Keratinocyte (primary cell): Measurements from ENCODE around the gene ARMC8. TPM values are rescaled to one million over a fixed set of nuclear protein-coding genes. Genes with fewer than 3 reads are reported as not detected.

Source experiments
- DNase-seq: peaks from one replicate; pipeline ENCODE4 v3.0.0-alpha.2; 2011; ENCODE audit warnings: low read depth, missing footprints, low spot score
- FAIRE-seq: peaks from 2 replicates; lab custom pipeline; 2011; peaks lifted over from hg19 to GRCh38; lab: Jason Lieb, UNC
- H2AFZ ChIP-seq: 2 replicates; pipeline ENCODE4 v1.6.0; 2012; ENCODE audit warnings: low read length, control low read depth, inconsistent platforms; ENCODE audit not compliant: control insufficient read depth
- H3K27ac ChIP-seq: 2 replicates; pipeline ENCODE4 v1.5.1; 2011; ENCODE audit warnings: low read length; ENCODE audit not compliant: control insufficient read depth, insufficient read depth
- H3K27me3 ChIP-seq: 3 replicates; pipeline ENCODE4 v1.6.0; 2011; ENCODE audit warnings: low read length; ENCODE audit not compliant: control insufficient read depth, insufficient read depth; ENCODE audit errors: extremely low read depth
- H3K36me3 ChIP-seq, 2 experiments: 2 replicates in 1 of 2; 3 replicates in 1 of 2; pipeline ENCODE4 v1.5.1; 2011; ENCODE audit warnings: low read length in 2 of 2, mild to moderate bottlenecking in 1 of 2; ENCODE audit not compliant: control insufficient read depth in 2 of 2, insufficient read depth in 2 of 2; ENCODE audit errors: extremely low read depth in 1 of 2
- H3K4me1 ChIP-seq: 3 replicates; pipeline ENCODE4 v1.5.1; 2011; ENCODE audit warnings: low read length; ENCODE audit not compliant: control insufficient read depth, insufficient read depth; ENCODE audit errors: extremely low read depth
- H3K4me2 ChIP-seq: 3 replicates; pipeline ENCODE4 v1.6.0; 2011; ENCODE audit warnings: low read depth, low read length; ENCODE audit not compliant: control insufficient read depth, insufficient read depth; ENCODE audit errors: extremely low read depth
- H3K4me3 ChIP-seq, 3 experiments: fragments of 200-600 bp in 1 of 3; sonication (generic) in 1 of 3; 2 replicates in 2 of 3; 3 replicates in 1 of 3; pipeline ENCODE4 v1.5.1; 2011 to 2016; ENCODE audit warnings: low read length in 3 of 3, mild to moderate bottlenecking in 3 of 3, control low read depth in 2 of 3, inconsistent platforms in 1 of 3, low read depth in 1 of 3, mixed read lengths in 1 of 3, mixed run types in 1 of 3, moderate library complexity in 1 of 3; ENCODE audit not compliant: control insufficient read depth in 2 of 3, insufficient read depth in 2 of 3; ENCODE audit errors: extremely low read depth in 1 of 3
- H3K79me2 ChIP-seq: 2 replicates; pipeline ENCODE4 v1.6.0; 2012; ENCODE audit warnings: low read length; ENCODE audit not compliant: control insufficient read depth, insufficient read depth
- H3K9ac ChIP-seq: 3 replicates; pipeline ENCODE4 v1.6.0; 2011; ENCODE audit warnings: low read length; ENCODE audit not compliant: control insufficient read depth, insufficient read depth; ENCODE audit errors: extremely low read depth
- H3K9me1 ChIP-seq: 3 replicates; pipeline ENCODE4 v1.6.0; 2011; ENCODE audit warnings: low read length; ENCODE audit not compliant: control insufficient read depth, insufficient read depth; ENCODE audit errors: extremely low read depth
- H3K9me3 ChIP-seq: 2 replicates; pipeline ENCODE4 v1.5.1; 2012; ENCODE audit warnings: low read depth, low read length; ENCODE audit not compliant: control insufficient read depth
- H4K20me1 ChIP-seq: 3 replicates; pipeline ENCODE4 v1.6.0; 2011; ENCODE audit warnings: low read length; ENCODE audit not compliant: control insufficient read depth, insufficient read depth; ENCODE audit errors: extremely low read depth
- CTCF ChIP-seq, 3 experiments: IDR thresholded peaks in 1 of 3; conservative IDR thresholded peaks in 1 of 3; optimal IDR thresholded peaks in 1 of 3; 2 replicates in 2 of 3; 3 replicates in 1 of 3; pipeline versions ENCODE3 to v1.5.1; 2011; ENCODE audit warnings: low read length in 3 of 3, mild to moderate bottlenecking in 3 of 3, moderate library complexity in 2 of 3, control low read depth in 1 of 3, inconsistent platforms in 1 of 3; ENCODE audit not compliant: insufficient read depth in 2 of 3; ENCODE audit errors: extremely low read depth in 1 of 3
- EZH2 ChIP-seq: IDR thresholded peaks from one replicate; pipeline ENCODE4 v1.6.1; 2012; ENCODE audit warnings: inconsistent platforms, mild to moderate bottlenecking, low read length, moderate library complexity
- dilution Hi-C: fragments of 300-500 bp; cut with MboI; formaldehyde crosslinking; loops from one replicate; pipeline ENCODE4 v1.7.0; 2020; ENCODE audit warnings: low sequenced_read_pairs; ENCODE audit not compliant: extremely low pct_ligation_motif_present
- polyA plus RNA-seq, 5 experiments: library from polyadenylated mRNA; depleted of rRNA in 3 of 5; stranded (reverse) in 3 of 5; stranded (forward) in 1 of 5; unstranded in 1 of 5; fragments of >200 nt; gene quantifications; 1 replicate in 1 of 5; 2 replicates in 3 of 5; 3 replicates in 1 of 5; pipeline versions ENCODE4 v1.2.1 to v1.2.3, GENCODE V29; 2011 to 2012; ENCODE audit warnings: missing spikeins in 2 of 5, low read depth in 1 of 5, low replicate concordance in 1 of 5

Gene ARMC8
- polyA plus RNA-seq, 1 donor (not counting 4 experiments of a cell fraction or from before 2014, with no cell fraction given), result 50.8 TPM

DNA sequence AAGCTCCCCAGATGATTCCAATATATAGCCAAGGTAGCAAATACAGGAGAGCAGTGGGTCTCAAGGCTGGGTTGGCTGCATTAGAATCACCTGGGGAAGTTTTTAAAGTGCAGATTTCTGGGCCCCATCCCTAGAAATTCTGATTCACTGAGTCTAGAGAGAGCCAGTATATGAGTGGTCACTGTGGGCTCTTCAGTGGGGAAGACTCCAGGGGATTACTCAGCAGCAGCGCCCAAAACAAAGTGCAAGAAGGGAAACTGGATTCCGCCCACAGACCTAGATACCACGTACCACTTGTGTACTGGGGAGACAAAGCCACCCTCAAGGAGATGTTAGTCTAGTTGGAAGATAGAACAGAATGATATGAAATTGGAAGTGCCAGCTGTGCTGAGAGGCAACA is 102.6 kb downstream of the ARMC8 start:
- no peak overlapping the region for H3K9ac ChIP-seq
- no peak overlapping the region for H3K4me3 ChIP-seq
- no peak for DNase-seq
- dilution Hi-C loops, result no loop called here
- H3K4me1 ChIP-seq, result no peaks in the 10 kb centered on the region
- H4K20me1 ChIP-seq, result no peaks in the 10 kb centered on the region
- H3K36me3 ChIP-seq, result peaks cover 30 to 31% of the 10 kb centered on the region in 2 experiments
- no peaks in the 10 kb centered on the region for H3K79me2 ChIP-seq
- no peaks in the 10 kb centered on the region for H3K27me3 ChIP-seq
- FAIRE-seq, result no peak
- no peak overlapping the region for H3K27ac ChIP-seq
- H3K9me1 ChIP-seq, result no peaks in the 10 kb centered on the region
- no peaks in the 10 kb centered on the region for H3K9me3 ChIP-seq
- no peak overlapping the region for H3K4me2 ChIP-seq
- no peak for TF ChIP-seq EZH2
- TF ChIP-seq CTCF (optimal IDR thresholded peaks at IDR 0.05 in 1 of 3, IDR thresholded peaks at IDR 0.05 in 1 of 3, conservative IDR thresholded peaks at IDR 0.05 in 1 of 3; ENCODE audit: extremely low read depth in 1 of 3, insufficient read depth in 2 of 3, low read length in 3 of 3), result no peak
- H2AFZ ChIP-seq, result no peak overlapping the region

GRCh38 chr3:138296639-138297038 is 109.5 kb downstream of the ARMC8 start:
- no peaks in the 10 kb centered on the region for H4K20me1 ChIP-seq
- H2AFZ ChIP-seq, result no peak overlapping the region
- FAIRE-seq, result no peak
- H3K27me3 ChIP-seq, result no peaks in the 10 kb centered on the region
- peaks cover 13 to 15% of the 10 kb centered on the region in 2 experiments for H3K36me3 ChIP-seq
- H3K27ac ChIP-seq, result no peak overlapping the region
- H3K9me3 ChIP-seq, result no peaks in the 10 kb centered on the region
- DNase-seq, result no peak
- dilution Hi-C loops, result no loop called here
- H3K4me3 ChIP-seq, result no peak overlapping the region
- TF ChIP-seq CTCF (optimal IDR thresholded peaks at IDR 0.05 in 1 of 3, IDR thresholded peaks at IDR 0.05 in 1 of 3, conservative IDR thresholded peaks at IDR 0.05 in 1 of 3; ENCODE audit: extremely low read depth in 1 of 3, insufficient read depth in 2 of 3, low read length in 3 of 3) (no peak), EZH2 (no peak)
- H3K4me2 ChIP-seq, result no peak overlapping the region
- no peak overlapping the region for H3K9ac ChIP-seq
- no peaks in the 10 kb centered on the region for H3K9me1 ChIP-seq
- H3K79me2 ChIP-seq, result no peaks in the 10 kb centered on the region
- no peaks in the 10 kb centered on the region for H3K4me1 ChIP-seq
